ENCODE results near the gene SP5. TPM values are rescaled to one million over a fixed set of nuclear protein-coding genes. Genes with fewer than 3 reads are reported as not detected.

The SP5 gene
- total RNA-seq, 1 donor from 2014 or later, result 0.82 TPM

Small RNA genes lying within 50 kb of the gene (small RNA-seq; reads per million reads assigned to genes)
- not detected for gene RF02271

Other genes starting within 250 kb of the SP5 start
- gene ERICH2, start 55.0 kb downstream of the SP5 start, total RNA-seq, result not detected
- 80.7 TPM for gene GAD1, start 101.5 kb downstream of the SP5 start, total RNA-seq
- 21.6 TPM for gene GORASP2, start 213.9 kb downstream of the SP5 start, total RNA-seq

All from frontal cortex (tissue), 1 donor.